PC-9 (cell line): ENCODE measurements around the gene RFK.

Source experiments
- EZH2 ChIP-seq: fragments of 200-600 bp; sonication (generic); IDR thresholded peaks from 2 replicates; pipeline ENCODE4 v1.8.0; 2017; ENCODE audit warnings: antibody characterized with exemption, low read depth
- TF ChIP-seq, protein P1 (sequence below): fragments of 200-600 bp; sonication (generic); conservative IDR thresholded peaks from 2 replicates; pipeline ENCODE4 v1.6.1; 2017; ENCODE audit warnings: mixed run types, antibody characterized with exemption, mild to moderate bottlenecking, moderate library complexity

DNA sequence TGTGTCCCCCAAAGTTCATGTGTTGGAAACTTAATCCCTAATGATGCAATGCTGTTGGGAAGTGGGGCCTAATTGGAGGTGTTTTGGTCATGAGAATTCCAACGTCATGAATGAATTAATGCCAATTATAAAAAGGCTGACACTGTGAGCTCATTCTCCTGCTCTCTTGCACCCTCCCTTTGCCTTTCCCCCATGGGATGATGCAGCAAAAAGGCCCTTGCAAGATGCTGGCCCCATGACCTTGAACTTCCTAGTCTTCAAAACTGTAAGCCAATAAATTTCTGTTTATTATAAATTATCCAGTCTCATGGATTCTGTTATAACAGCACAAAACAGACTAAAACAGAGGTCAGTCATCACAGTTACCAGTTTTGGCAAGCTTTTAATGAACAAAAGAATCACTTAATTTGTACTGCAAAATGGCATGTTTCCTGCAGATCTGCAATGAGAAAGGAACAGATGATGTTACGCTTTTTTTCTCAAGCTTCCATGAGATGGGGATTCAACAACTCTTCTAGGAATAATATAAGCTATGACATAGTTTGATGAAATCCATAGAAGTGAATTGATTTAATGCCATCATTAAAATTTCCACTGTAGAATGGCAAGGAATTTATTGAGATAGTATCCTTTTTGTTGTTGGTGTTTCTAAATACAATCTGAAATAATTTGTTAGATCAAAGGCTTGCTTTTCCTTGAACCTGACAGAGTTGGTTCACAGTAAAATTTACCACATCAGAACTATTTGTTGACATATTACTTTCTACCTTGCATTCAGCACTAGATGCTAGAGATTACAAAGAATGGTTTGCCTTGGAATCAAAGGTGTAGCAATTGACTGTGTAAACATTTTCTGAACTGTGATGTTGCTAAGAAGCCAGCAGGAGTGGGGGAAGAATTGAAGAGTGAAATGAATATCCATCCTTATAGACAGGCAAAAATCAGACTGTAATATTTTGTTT is 29.3 kb upstream of the RFK start:
- TF ChIP-seq, protein P1, sequence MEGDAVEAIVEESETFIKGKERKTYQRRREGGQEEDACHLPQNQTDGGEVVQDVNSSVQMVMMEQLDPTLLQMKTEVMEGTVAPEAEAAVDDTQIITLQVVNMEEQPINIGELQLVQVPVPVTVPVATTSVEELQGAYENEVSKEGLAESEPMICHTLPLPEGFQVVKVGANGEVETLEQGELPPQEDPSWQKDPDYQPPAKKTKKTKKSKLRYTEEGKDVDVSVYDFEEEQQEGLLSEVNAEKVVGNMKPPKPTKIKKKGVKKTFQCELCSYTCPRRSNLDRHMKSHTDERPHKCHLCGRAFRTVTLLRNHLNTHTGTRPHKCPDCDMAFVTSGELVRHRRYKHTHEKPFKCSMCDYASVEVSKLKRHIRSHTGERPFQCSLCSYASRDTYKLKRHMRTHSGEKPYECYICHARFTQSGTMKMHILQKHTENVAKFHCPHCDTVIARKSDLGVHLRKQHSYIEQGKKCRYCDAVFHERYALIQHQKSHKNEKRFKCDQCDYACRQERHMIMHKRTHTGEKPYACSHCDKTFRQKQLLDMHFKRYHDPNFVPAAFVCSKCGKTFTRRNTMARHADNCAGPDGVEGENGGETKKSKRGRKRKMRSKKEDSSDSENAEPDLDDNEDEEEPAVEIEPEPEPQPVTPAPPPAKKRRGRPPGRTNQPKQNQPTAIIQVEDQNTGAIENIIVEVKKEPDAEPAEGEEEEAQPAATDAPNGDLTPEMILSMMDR: no peak
- TF ChIP-seq EZH2: no peak
